ENCODE results near the gene MOCS3.

GRCh38 chr20:51004305-51004727, 45.7 kb downstream of the MOCS3 start:
- no peak for TF ChIP-seq POLR2A (IDR thresholded peaks at IDR 0.05)
- no peak for TF ChIP-seq CTCF (IDR thresholded peaks at IDR 0.05)
